ENCODE measurements around the gene EEA1.
A peak's percentile ranks its signal among the peaks of the same experiment; 100 is the strongest.
"Not testable (repeated sequence)": the region's sequence is repeated elsewhere in the genome, so short reads cannot be mapped to it uniquely, and the experiment has no call there.

Gene EEA1

GRCh38 chr12:92794814-92795213 is 134.3 kb downstream of the EEA1 start:
- DNase-seq (ENCODE audit: low read depth) = no peak
- no peak for TF ChIP-seq CTCF (conservative IDR thresholded peaks at IDR 0.05; ENCODE audit: low read length)
- H3K4me3 ChIP-seq (ENCODE audit: low read length) = no peak overlapping the region

- DNase-seq (ENCODE audit: low read depth); H3K4me3 ChIP-seq (ENCODE audit: low read length): not testable (repeated sequence)
Observed at GRCh38 chr12:92794356-92794755, 134.7 kb downstream of the EEA1 start.

GRCh38 chr12:92786045-92786444 is 143.1 kb downstream of the EEA1 start:
- peak; percentile 61 for DNase-seq (ENCODE audit: low read depth)
- no peak for TF ChIP-seq CTCF (conservative IDR thresholded peaks at IDR 0.05; ENCODE audit: low read length)
- H3K4me3 ChIP-seq (ENCODE audit: low read length) = no peak overlapping the region

- DNase-seq (ENCODE audit: low read depth) = no peak
- no peak overlapping the region for H3K4me3 ChIP-seq (ENCODE audit: low read length)
- TF ChIP-seq CTCF (conservative IDR thresholded peaks at IDR 0.05; ENCODE audit: low read length) = no peak
Observed at GRCh38 chr12:92785563-92785950, 143.5 kb downstream of the EEA1 start.

GRCh38 chr12:92784797-92785562 is 144.1 kb downstream of the EEA1 start:
- peak; percentile 65 for DNase-seq (ENCODE audit: low read depth)
- peak; percentile 61 for TF ChIP-seq CTCF (conservative IDR thresholded peaks at IDR 0.05; ENCODE audit: low read length)

GRCh38 chr12:92784356-92784755 is 144.7 kb downstream of the EEA1 start:
- DNase-seq (ENCODE audit: low read depth) = peak; percentile 84
- TF ChIP-seq CTCF (conservative IDR thresholded peaks at IDR 0.05; ENCODE audit: low read length) = no peak
- no peak overlapping the region for H3K4me3 ChIP-seq (ENCODE audit: low read length)

More at GRCh38 chr12:92784797-92785562, 144.1 kb downstream of the EEA1 start:
- no peak overlapping the region for H3K4me3 ChIP-seq (ENCODE audit: low read length)

- DNase-seq (ENCODE audit: low read depth) = peak; percentile 69
- no peak overlapping the region for H3K4me3 ChIP-seq (ENCODE audit: low read length)
- no peak for TF ChIP-seq CTCF (conservative IDR thresholded peaks at IDR 0.05; ENCODE audit: low read length)
Observed at GRCh38 chr12:92779902-92780301, 149.2 kb downstream of the EEA1 start.

Data from AG10803 (cell line).